Measurements from ENCODE around the gene FTH1. TPM values are rescaled to one million over a fixed set of nuclear protein-coding genes. Genes with fewer than 3 reads are reported as not detected.
A peak's percentile ranks its signal among the peaks of the same experiment; 100 is the strongest.

Gene FTH1
- total RNA-seq, 2 donors from 2014 or later = 2,226 to 2,809 TPM

- DNase-seq = peak; percentile 84
- no peaks in the 10 kb centered on the region for H3K9me3 ChIP-seq (ENCODE audit: control insufficient read depth, low read length)
- H3K27me3 Mint-ChIP-seq (ENCODE audit: insufficient read depth) = peaks cover 7% of the 10 kb centered on the region
- H3K9me3 Mint-ChIP-seq = no peaks in the 10 kb centered on the region
- no peak overlapping the region for H3K4me3 ChIP-seq (ENCODE audit: low read length)
- H3K27me3 ChIP-seq (ENCODE audit: control insufficient read depth, insufficient read depth, low read length, poor library complexity, severe bottlenecking) = peaks cover 9% of the 10 kb centered on the region
- TF ChIP-seq CTCF (conservative IDR thresholded peaks at IDR 0.05) = no peak
- H3K27ac Mint-ChIP-seq = no peak overlapping the region
- H3K4me1 Mint-ChIP-seq = peaks cover 2% of the 10 kb centered on the region
- no peaks in the 10 kb centered on the region for H3K36me3 ChIP-seq (ENCODE audit: control insufficient read depth, insufficient read depth, low read length)
- no peaks in the 10 kb centered on the region for H3K36me3 Mint-ChIP-seq (ENCODE audit: low read depth)
- H3K27ac ChIP-seq (ENCODE audit: low read depth, low read length) = peak overlapping the region; percentile 76
- H3K4me3 Mint-ChIP-seq = no peak overlapping the region
- H3K9ac ChIP-seq (ENCODE audit: extremely low read depth, low read length, poor library complexity, severe bottlenecking) = no peak overlapping the region
- no peaks in the 10 kb centered on the region for H3K4me1 ChIP-seq (ENCODE audit: control insufficient read depth, insufficient read depth, low read length)
- 79 to 85% methylated on average over 6 to 9 of the region's 9 CpGs for WGBS, 2 experiments (ENCODE audit: insufficient coverage in 1 of 2, insufficient read length in 1 of 2)
Observed at GRCh38 chr11:61949169-61950034, 18.0 kb downstream of the FTH1 start.

DNA sequence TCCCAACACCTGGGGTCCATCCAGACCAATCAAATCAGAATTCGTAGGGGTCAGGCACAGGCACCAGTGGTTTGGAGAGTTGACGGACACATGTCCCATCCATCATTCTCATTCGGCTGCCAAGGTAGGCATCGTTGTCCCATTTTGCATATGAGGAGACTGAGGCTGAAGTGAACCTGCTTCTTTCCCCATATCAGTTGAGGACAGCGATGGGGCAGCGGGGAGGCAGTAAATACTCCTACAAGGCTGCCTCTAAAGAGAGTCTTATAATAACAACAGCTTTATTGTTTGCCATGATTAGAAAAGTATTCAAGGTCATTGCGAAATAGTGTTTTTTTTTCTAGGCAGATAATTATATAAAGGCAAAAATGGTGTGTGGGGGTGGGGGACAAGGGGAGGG, 18.9 kb downstream of the FTH1 start:
- Mint-ChIP-seq H3K27me3 (ENCODE audit: insufficient read depth) (peaks cover 4% of the 10 kb centered on the region), H3K27ac (no peak overlapping the region), H3K36me3 (ENCODE audit: low read depth) (no peaks in the 10 kb centered on the region), H3K4me3 (no peak overlapping the region), H3K4me1 (peaks cover 2% of the 10 kb centered on the region), H3K9me3 (no peaks in the 10 kb centered on the region)
- no peak overlapping the region for H3K27ac ChIP-seq (ENCODE audit: low read depth, low read length)
- H3K4me3 ChIP-seq (ENCODE audit: low read length) = no peak overlapping the region
- DNase-seq = no peak
- no peak for TF ChIP-seq CTCF (conservative IDR thresholded peaks at IDR 0.05)
- no peak overlapping the region for H3K9ac ChIP-seq (ENCODE audit: extremely low read depth, low read length, poor library complexity, severe bottlenecking)
- no peaks in the 10 kb centered on the region for H3K4me1 ChIP-seq (ENCODE audit: control insufficient read depth, insufficient read depth, low read length)
- 87% methylated on average over 7 of the region's 7 CpGs for WGBS, 2 experiments (ENCODE audit: insufficient coverage in 1 of 2, insufficient read length in 1 of 2)
- H3K36me3 ChIP-seq (ENCODE audit: control insufficient read depth, insufficient read depth, low read length) = no peaks in the 10 kb centered on the region
- H3K27me3 ChIP-seq (ENCODE audit: control insufficient read depth, insufficient read depth, low read length, poor library complexity, severe bottlenecking) = no peaks in the 10 kb centered on the region
- no peaks in the 10 kb centered on the region for H3K9me3 ChIP-seq (ENCODE audit: control insufficient read depth, low read length)

GRCh38 chr11:61947486-61948210, 19.8 kb downstream of the FTH1 start:
- WGBS, 2 experiments (ENCODE audit: insufficient coverage in 1 of 2, insufficient read length in 1 of 2) = 0 to 19% methylated on average over 3 to 8 of the region's 8 CpGs
- peak; percentile 97 for TF ChIP-seq CTCF (conservative IDR thresholded peaks at IDR 0.05)
- Mint-ChIP-seq H3K27me3 (ENCODE audit: insufficient read depth) (peaks cover 4% of the 10 kb centered on the region), H3K27ac (no peak overlapping the region), H3K4me1 (peaks cover 2% of the 10 kb centered on the region), H3K36me3 (ENCODE audit: low read depth) (no peaks in the 10 kb centered on the region), H3K4me3 (no peak overlapping the region), H3K9me3 (no peaks in the 10 kb centered on the region)
- Histone ChIP-seq H3K27me3 (ENCODE audit: control insufficient read depth, insufficient read depth, low read length, poor library complexity, severe bottlenecking) (no peaks in the 10 kb centered on the region), H3K9me3 (ENCODE audit: control insufficient read depth, low read length) (peaks cover 3% of the 10 kb centered on the region), H3K9ac (ENCODE audit: extremely low read depth, low read length, poor library complexity, severe bottlenecking) (no peak overlapping the region), H3K27ac (ENCODE audit: low read depth, low read length) (no peak overlapping the region), H3K4me3 (ENCODE audit: low read length) (no peak overlapping the region), H3K4me1 (ENCODE audit: control insufficient read depth, insufficient read depth, low read length) (no peaks in the 10 kb centered on the region), H3K36me3 (ENCODE audit: control insufficient read depth, insufficient read depth, low read length) (no peaks in the 10 kb centered on the region)
- peak; percentile 96 for DNase-seq

Data from endodermal cell (in vitro differentiated cells).